Gastrocnemius medialis (tissue), 4 donors: ENCODE measurements around the gene REEP1.

Experiments used
- POLR2A ChIP-seq, 2 donors: fragments of 450-650 bp; IDR thresholded peaks; one replicate each; pipeline ENCODE4 v1.6.1; 2017; ENCODE audit warnings: antibody characterized with exemption in 2 of 2, mild to moderate bottlenecking in 2 of 2, moderate library complexity in 2 of 2
- TF ChIP-seq, protein P1 (sequence below), 5 experiments: fragments of 450-650 bp in 3 of 5; fragments of 200-600 bp in 2 of 5; sonication (generic) in 2 of 5; IDR thresholded peaks in 4 of 5; conservative IDR thresholded peaks in 1 of 5; 1 replicate in 4 of 5; 2 replicates in 1 of 5; pipeline ENCODE4 v1.5.1; 2016 to 2019; ENCODE audit warnings: antibody characterized with exemption in 5 of 5, mild to moderate bottlenecking in 3 of 5, moderate library complexity in 3 of 5

DNA sequence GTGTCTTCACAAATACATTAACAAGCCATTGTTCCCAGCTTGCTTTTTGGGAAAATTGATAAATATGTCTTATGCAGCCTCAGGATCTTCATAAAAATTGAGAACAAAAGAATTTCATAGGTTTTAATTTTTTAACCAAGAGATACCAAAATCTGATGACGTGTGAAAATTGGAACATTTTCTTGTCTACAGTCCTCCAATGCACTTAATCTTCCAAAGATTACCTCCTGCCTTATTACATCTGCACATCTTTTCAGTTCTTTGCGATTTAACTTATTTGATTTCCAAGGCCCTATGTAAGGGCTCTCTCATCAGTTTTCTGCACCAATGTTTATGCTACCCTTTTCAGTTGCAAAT lies 135.1 kb downstream of the REEP1 start:
- TF ChIP-seq, protein P1, sequence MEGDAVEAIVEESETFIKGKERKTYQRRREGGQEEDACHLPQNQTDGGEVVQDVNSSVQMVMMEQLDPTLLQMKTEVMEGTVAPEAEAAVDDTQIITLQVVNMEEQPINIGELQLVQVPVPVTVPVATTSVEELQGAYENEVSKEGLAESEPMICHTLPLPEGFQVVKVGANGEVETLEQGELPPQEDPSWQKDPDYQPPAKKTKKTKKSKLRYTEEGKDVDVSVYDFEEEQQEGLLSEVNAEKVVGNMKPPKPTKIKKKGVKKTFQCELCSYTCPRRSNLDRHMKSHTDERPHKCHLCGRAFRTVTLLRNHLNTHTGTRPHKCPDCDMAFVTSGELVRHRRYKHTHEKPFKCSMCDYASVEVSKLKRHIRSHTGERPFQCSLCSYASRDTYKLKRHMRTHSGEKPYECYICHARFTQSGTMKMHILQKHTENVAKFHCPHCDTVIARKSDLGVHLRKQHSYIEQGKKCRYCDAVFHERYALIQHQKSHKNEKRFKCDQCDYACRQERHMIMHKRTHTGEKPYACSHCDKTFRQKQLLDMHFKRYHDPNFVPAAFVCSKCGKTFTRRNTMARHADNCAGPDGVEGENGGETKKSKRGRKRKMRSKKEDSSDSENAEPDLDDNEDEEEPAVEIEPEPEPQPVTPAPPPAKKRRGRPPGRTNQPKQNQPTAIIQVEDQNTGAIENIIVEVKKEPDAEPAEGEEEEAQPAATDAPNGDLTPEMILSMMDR (IDR thresholded peaks at IDR 0.05 in 4 of 5, conservative IDR thresholded peaks at IDR 0.05 in 1 of 5) = no peak
- TF ChIP-seq POLR2A (IDR thresholded peaks at IDR 0.05) = no peak
